SK-N-SH treated with all-trans-retinoic acid at 6 μM for 48 hours (cell line): ENCODE measurements around the gene SORCS1.

Experiments used
- ATAC-seq: fragments of 200-7000 bp; cut with Tn5 transposase; 3 replicates; pipeline ENCODE4 v1.9.1; 2020; ENCODE audit warnings: mild to moderate bottlenecking, moderate library complexity
- ARNTL ChIP-seq: fragments of 450-650 bp; formaldehyde crosslinking; IDR thresholded peaks from 2 replicates; pipeline ENCODE4 v1.5.0; 2020; ENCODE audit warnings: low read depth, mild to moderate bottlenecking, moderate library complexity, borderline replicate concordance
- BACH2 ChIP-seq: fragments of 250-450 bp; sonication (Bioruptor Pico); IDR thresholded peaks from 2 replicates; pipeline ENCODE4 v1.9.0; 2021; ENCODE audit warnings: mild to moderate bottlenecking, borderline replicate concordance
- CSDC2 ChIP-seq: fragments of 250-450 bp; sonication (Bioruptor Pico); IDR thresholded peaks from 2 replicates; pipeline ENCODE4 v1.5.0; 2020; ENCODE audit warnings: mild to moderate bottlenecking, moderate library complexity
- ESRRG ChIP-seq: fragments of 250-450 bp; sonication (Bioruptor Pico); IDR thresholded peaks from 2 replicates; pipeline ENCODE4 v1.6.1; 2021; ENCODE audit warnings: mild to moderate bottlenecking
- GLIS3 ChIP-seq: fragments of 250-450 bp; sonication (Bioruptor Pico); IDR thresholded peaks from 2 replicates; pipeline ENCODE4 v1.5.0; 2020; ENCODE audit warnings: mild to moderate bottlenecking, moderate library complexity
- ISL1 ChIP-seq: fragments of 250-450 bp; sonication (Bioruptor Pico); IDR thresholded peaks from 2 replicates; pipeline ENCODE4 v2.1.2; 2022; ENCODE audit warnings: mild to moderate bottlenecking, moderate library complexity
- OSR1 ChIP-seq: fragments of 250-450 bp; sonication (Bioruptor Pico); IDR thresholded peaks from 2 replicates; pipeline ENCODE4 v1.8.0; 2022; ENCODE audit warnings: moderate library complexity, mild to moderate bottlenecking, inconsistent platforms
- TCF4 ChIP-seq: fragments of 250-450 bp; sonication (Bioruptor Pico); IDR thresholded peaks from 2 replicates; pipeline ENCODE4 v1.8.0; 2021; ENCODE audit warnings: mild to moderate bottlenecking, moderate library complexity, borderline replicate concordance
- ZC3H10 ChIP-seq: fragments of 250-450 bp; sonication (Bioruptor Pico); IDR thresholded peaks from 2 replicates; pipeline ENCODE4 v1.5.1; 2021; ENCODE audit warnings: mild to moderate bottlenecking, moderate library complexity
- ZFP3 ChIP-seq: fragments of 250-450 bp; sonication (Bioruptor Pico); IDR thresholded peaks from 2 replicates; pipeline ENCODE4 v1.5.0; 2020; ENCODE audit warnings: mild to moderate bottlenecking, moderate library complexity
- ZFP30 ChIP-seq: fragments of 450-650 bp; formaldehyde crosslinking; IDR thresholded peaks from 2 replicates; pipeline ENCODE4 v1.5.0; 2022; ENCODE audit warnings: mild to moderate bottlenecking, moderate library complexity
- ZNF565 ChIP-seq: fragments of 450-650 bp; formaldehyde crosslinking; conservative IDR thresholded peaks from 2 replicates; pipeline ENCODE4 v1.5.0; 2020; ENCODE audit warnings: low read depth, mild to moderate bottlenecking, moderate library complexity
- ZNF70 ChIP-seq: fragments of 450-650 bp; formaldehyde crosslinking; IDR thresholded peaks from 2 replicates; pipeline ENCODE4 v1.5.0; 2020; ENCODE audit warnings: mild to moderate bottlenecking, moderate library complexity
- ZNF8 ChIP-seq: fragments of 450-650 bp; formaldehyde crosslinking; IDR thresholded peaks from 2 replicates; pipeline ENCODE4 v1.5.0; 2020; ENCODE audit warnings: mild to moderate bottlenecking, moderate library complexity
- TF ChIP-seq, protein P1 (sequence below): fragments of 250-450 bp; sonication (Bioruptor Pico); IDR thresholded peaks from 2 replicates; pipeline ENCODE4 v1.5.1; 2021; ENCODE audit warnings: mild to moderate bottlenecking, moderate library complexity
- TF ChIP-seq, protein P2 (sequence below): fragments of 250-450 bp; sonication (Bioruptor Pico); IDR thresholded peaks from 2 replicates; pipeline ENCODE4 v1.8.0; 2021; ENCODE audit warnings: low read depth, mild to moderate bottlenecking, moderate library complexity, borderline replicate concordance
- TF ChIP-seq, protein P3 (sequence below): fragments of 250-450 bp; sonication (Bioruptor Pico); IDR thresholded peaks from 2 replicates; pipeline ENCODE4 v1.5.0; 2020; ENCODE audit warnings: mild to moderate bottlenecking, moderate library complexity
- TF ChIP-seq, protein P4 (sequence below): fragments of 250-450 bp; sonication (Bioruptor Pico); IDR thresholded peaks from 2 replicates; pipeline ENCODE4 v1.5.1; 2020; ENCODE audit warnings: low read depth, mild to moderate bottlenecking, moderate library complexity

SORCS1 gene

DNA sequence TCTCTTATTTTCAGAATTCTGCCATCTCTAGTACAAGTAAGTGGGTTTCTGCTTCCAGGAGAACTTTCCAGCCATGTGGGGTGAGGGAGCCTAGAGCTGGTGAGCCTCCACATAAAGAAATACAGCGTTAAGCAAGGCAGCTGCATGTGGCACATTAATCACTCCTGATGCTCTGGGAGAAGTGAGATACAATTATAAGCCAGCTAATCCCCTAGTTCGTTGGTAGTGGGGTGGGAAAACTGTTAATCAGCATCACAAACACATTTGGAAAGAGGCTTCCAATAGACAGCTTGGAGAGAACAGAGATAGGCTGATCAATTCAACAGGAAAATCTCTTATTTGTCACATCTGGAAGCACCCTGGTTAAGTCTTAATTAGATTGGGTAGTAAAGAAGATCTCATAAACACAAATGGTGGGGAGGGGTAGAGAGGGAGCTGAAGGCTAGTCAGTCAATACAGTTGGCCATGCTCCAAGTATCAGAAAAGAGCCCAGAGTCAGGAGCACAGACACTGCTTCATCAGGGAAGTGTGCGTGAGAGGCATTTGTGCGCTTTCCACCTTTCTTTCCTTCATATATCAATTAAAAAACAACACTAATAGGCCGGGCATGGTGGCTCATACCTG lies 130.6 kb downstream of the SORCS1 start:
- no peak for ATAC-seq
- no peak for TF ChIP-seq BACH2 (CRISPR knock-in tag)
- TF ChIP-seq ZNF565 (CRISPR knock-in tag), result no peak
- no peak for TF ChIP-seq TCF4
- no peak for TF ChIP-seq ZNF70
- TF ChIP-seq, protein P1, sequence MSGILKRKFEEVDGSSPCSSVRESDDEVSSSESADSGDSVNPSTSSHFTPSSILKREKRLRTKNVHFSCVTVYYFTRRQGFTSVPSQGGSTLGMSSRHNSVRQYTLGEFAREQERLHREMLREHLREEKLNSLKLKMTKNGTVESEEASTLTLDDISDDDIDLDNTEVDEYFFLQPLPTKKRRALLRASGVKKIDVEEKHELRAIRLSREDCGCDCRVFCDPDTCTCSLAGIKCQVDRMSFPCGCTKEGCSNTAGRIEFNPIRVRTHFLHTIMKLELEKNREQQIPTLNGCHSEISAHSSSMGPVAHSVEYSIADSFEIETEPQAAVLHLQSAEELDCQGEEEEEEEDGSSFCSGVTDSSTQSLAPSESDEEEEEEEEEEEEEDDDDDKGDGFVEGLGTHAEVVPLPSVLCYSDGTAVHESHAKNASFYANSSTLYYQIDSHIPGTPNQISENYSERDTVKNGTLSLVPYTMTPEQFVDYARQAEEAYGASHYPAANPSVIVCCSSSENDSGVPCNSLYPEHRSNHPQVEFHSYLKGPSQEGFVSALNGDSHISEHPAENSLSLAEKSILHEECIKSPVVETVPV, result no peak
- no peak for TF ChIP-seq ZNF8 (CRISPR knock-in tag)
- no peak for TF ChIP-seq ISL1 (CRISPR knock-in tag)
- no peak for TF ChIP-seq ZC3H10 (CRISPR knock-in tag)
- TF ChIP-seq ZFP3 (CRISPR knock-in tag), result no peak
- TF ChIP-seq, all 23 proteins: peak for 0

DNA sequence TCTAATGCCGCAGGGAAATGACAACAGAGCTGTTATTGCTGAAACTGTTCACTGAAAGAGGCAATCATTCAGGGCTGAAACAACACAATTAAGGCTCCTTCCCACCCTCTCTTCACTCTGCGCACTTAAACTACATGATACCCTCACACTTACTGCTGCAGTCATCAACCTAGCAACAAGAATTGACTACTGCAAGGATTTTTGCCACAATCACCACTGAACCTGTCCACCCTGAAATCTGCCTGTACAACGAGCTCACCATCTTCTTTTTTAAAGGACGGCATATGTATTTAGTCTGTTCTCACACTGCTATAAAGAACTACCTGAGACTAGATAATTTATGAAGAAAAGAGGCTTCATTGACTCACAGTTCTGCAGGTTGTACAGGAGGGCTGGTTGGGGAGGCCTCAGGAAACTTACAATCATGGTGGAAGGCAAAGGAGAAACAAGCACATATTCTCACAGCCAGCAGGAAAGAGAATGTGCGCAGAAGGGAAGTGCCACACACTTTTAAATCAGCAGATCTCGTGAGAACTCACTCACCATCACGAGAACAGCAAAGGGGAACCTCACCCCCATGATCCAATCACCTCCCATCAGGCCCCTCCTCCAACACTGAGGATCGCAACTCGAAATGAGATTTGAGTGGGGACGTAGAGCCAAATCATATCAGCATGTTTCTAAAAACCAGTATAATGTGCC lies 131.7 kb downstream of the SORCS1 start:
- no peak for TF ChIP-seq ZNF70
- no peak for TF ChIP-seq OSR1
- TF ChIP-seq ZC3H10 (CRISPR knock-in tag), result no peak
- TF ChIP-seq, protein P2, sequence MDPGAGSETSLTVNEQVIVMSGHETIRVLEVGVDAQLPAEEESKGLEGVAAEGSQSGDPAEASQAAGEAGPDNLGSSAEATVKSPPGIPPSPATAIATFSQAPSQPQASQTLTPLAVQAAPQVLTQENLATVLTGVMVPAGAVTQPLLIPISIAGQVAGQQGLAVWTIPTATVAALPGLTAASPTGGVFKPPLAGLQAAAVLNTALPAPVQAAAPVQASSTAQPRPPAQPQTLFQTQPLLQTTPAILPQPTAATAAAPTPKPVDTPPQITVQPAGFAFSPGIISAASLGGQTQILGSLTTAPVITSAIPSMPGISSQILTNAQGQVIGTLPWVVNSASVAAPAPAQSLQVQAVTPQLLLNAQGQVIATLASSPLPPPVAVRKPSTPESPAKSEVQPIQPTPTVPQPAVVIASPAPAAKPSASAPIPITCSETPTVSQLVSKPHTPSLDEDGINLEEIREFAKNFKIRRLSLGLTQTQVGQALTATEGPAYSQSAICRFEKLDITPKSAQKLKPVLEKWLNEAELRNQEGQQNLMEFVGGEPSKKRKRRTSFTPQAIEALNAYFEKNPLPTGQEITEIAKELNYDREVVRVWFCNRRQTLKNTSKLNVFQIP (CRISPR knock-in tag), result no peak
- no peak for TF ChIP-seq BACH2 (CRISPR knock-in tag)
- no peak for TF ChIP-seq ZNF8 (CRISPR knock-in tag)
- TF ChIP-seq, protein P1, result no peak
- TF ChIP-seq, protein P3, sequence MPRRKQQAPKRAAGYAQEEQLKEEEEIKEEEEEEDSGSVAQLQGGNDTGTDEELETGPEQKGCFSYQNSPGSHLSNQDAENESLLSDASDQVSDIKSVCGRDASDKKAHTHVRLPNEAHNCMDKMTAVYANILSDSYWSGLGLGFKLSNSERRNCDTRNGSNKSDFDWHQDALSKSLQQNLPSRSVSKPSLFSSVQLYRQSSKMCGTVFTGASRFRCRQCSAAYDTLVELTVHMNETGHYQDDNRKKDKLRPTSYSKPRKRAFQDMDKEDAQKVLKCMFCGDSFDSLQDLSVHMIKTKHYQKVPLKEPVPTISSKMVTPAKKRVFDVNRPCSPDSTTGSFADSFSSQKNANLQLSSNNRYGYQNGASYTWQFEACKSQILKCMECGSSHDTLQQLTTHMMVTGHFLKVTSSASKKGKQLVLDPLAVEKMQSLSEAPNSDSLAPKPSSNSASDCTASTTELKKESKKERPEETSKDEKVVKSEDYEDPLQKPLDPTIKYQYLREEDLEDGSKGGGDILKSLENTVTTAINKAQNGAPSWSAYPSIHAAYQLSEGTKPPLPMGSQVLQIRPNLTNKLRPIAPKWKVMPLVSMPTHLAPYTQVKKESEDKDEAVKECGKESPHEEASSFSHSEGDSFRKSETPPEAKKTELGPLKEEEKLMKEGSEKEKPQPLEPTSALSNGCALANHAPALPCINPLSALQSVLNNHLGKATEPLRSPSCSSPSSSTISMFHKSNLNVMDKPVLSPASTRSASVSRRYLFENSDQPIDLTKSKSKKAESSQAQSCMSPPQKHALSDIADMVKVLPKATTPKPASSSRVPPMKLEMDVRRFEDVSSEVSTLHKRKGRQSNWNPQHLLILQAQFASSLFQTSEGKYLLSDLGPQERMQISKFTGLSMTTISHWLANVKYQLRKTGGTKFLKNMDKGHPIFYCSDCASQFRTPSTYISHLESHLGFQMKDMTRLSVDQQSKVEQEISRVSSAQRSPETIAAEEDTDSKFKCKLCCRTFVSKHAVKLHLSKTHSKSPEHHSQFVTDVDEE (CRISPR knock-in tag), result no peak
- TF ChIP-seq ZFP3 (CRISPR knock-in tag), result no peak
- no peak for TF ChIP-seq ZNF565 (CRISPR knock-in tag)
- TF ChIP-seq, protein P4, sequence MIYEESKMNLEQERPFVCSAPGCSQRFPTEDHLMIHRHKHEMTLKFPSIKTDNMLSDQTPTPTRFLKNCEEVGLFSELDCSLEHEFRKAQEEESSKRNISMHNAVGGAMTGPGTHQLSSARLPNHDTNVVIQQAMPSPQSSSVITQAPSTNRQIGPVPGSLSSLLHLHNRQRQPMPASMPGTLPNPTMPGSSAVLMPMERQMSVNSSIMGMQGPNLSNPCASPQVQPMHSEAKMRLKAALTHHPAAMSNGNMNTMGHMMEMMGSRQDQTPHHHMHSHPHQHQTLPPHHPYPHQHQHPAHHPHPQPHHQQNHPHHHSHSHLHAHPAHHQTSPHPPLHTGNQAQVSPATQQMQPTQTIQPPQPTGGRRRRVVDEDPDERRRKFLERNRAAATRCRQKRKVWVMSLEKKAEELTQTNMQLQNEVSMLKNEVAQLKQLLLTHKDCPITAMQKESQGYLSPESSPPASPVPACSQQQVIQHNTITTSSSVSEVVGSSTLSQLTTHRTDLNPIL (CRISPR knock-in tag), result no peak
- ATAC-seq, result peak; percentile 40; the same call in 2 of the 3 replicates

DNA sequence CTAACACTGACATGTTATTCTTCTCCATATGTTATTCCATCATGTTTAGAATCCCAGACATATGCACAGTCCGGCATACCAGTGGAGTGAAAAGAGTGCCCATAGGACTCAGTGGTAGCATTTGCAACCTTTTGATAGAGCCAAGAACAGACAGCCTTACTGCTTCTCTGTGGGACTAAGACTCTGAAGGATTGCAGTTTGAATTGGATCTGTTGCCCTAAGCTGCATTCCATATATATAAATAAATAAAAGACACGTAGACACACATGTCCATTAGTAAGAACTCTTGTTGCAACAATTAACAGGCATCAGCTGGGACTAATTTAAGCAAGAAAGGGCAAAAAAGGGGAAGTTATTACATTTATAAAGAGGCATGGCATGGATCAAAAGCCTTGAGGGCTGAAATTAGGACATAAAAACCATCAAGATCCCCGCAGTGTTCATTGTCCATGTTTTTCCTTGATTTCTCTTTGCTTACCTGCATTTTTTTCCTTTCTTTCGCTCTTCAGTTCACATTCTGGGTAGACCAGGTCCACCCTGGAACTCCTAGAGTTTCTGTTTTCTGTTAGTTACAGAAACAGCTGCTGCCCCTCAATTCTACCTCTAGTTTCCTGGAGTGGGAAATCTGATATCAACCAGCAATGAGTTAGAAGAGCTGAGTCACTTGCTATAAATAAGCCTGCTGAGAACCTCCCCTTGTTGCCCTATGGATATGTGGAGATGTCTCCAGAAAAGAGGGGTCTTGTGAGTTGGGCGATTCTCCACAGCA lies 132.4 kb downstream of the SORCS1 start:
- peak; percentile 83 for ATAC-seq
- TF ChIP-seq ARNTL (no peak), CSDC2 (CRISPR knock-in tag) (no peak), GLIS3 (CRISPR knock-in tag) (no peak), TCF4 (no peak), ZFP30 (CRISPR knock-in tag) (no peak), BACH2 (CRISPR knock-in tag) (no peak), ZNF8 (CRISPR knock-in tag) (no peak; the same call in 1 of the 2 replicates), ZFP3 (CRISPR knock-in tag) (no peak), ESRRG (CRISPR knock-in tag) (no peak)
- TF ChIP-seq, protein P2 (CRISPR knock-in tag), result no peak
- TF ChIP-seq, protein P3 (CRISPR knock-in tag), result no peak; the same call in 1 of the 2 replicates
- TF ChIP-seq, protein P1, result no peak
